ENCODE data around the gene NPAS3. TPM values are rescaled to one million over a fixed set of nuclear protein-coding genes. Genes with fewer than 3 reads are reported as not detected.

Gene NPAS3
- polyA plus RNA-seq, 2 of the 4 experiments (the other 2 are of a cell fraction) = not detected

- H3K4me3 ChIP-seq = no peak overlapping the region
- ChIA-PET POLR2A (no interaction called here), CTCF (interaction anchor here (0.7 kb wide), 1 partner anchor 9 kb away, joined by 3 read pairs; no protein-coding TSS in a partner anchor)
- no peak for DNase-seq (ENCODE audit: low read depth in 1 of 2, low spot score in 1 of 2)
- no peak overlapping the region for H3K27ac ChIP-seq
- no peak overlapping the region for H3K4me2 ChIP-seq
- no peak for TF ChIP-seq TFCP2L1 (CRISPR knock-in tag; IDR thresholded peaks at IDR 0.05)
- no peak for TF ChIP-seq FOSL2 (IDR thresholded peaks at IDR 0.05)
- no peak for TF ChIP-seq FOSL2 (CRISPR knock-in tag; IDR thresholded peaks at IDR 0.05)
- no peak for TF ChIP-seq POLR2AphosphoS2 (conservative IDR thresholded peaks at IDR 0.05; ENCODE audit: low read length)
- no peak for TF ChIP-seq EHF (CRISPR knock-in tag; IDR thresholded peaks at IDR 0.05)
- no peak for TF ChIP-seq MAFK (IDR thresholded peaks at IDR 0.05; ENCODE audit: partially characterized antibody)
- TF ChIP-seq, protein P1, sequence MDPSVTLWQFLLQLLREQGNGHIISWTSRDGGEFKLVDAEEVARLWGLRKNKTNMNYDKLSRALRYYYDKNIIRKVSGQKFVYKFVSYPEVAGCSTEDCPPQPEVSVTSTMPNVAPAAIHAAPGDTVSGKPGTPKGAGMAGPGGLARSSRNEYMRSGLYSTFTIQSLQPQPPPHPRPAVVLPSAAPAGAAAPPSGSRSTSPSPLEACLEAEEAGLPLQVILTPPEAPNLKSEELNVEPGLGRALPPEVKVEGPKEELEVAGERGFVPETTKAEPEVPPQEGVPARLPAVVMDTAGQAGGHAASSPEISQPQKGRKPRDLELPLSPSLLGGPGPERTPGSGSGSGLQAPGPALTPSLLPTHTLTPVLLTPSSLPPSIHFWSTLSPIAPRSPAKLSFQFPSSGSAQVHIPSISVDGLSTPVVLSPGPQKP (IDR thresholded peaks at IDR 0.05; ENCODE audit: low read depth, low read length) = no peak
- TF ChIP-seq RNF2 (IDR thresholded peaks at IDR 0.05; ENCODE audit: borderline replicate concordance, low read depth) = no peak
- no peak for TF ChIP-seq JUN (IDR thresholded peaks at IDR 0.05)
- TF ChIP-seq CHD2 (IDR thresholded peaks at IDR 0.05; ENCODE audit: low read length, partially characterized antibody) = no peak
- no peak for TF ChIP-seq HOXA7 (CRISPR knock-in tag; IDR thresholded peaks at IDR 0.05)
- TF ChIP-seq MAZ (IDR thresholded peaks at IDR 0.05; ENCODE audit: borderline replicate concordance, low read depth, low read length) = no peak
- no peak for TF ChIP-seq ZSCAN20 (CRISPR knock-in tag; IDR thresholded peaks at IDR 0.05)
- TF ChIP-seq, protein P2, sequence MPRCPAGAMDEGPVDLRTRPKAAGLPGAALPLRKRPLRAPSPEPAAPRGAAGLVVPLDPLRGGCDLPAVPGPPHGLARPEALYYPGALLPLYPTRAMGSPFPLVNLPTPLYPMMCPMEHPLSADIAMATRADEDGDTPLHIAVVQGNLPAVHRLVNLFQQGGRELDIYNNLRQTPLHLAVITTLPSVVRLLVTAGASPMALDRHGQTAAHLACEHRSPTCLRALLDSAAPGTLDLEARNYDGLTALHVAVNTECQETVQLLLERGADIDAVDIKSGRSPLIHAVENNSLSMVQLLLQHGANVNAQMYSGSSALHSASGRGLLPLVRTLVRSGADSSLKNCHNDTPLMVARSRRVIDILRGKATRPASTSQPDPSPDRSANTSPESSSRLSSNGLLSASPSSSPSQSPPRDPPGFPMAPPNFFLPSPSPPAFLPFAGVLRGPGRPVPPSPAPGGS (IDR thresholded peaks at IDR 0.05) = no peak
- TF ChIP-seq KDM5A (IDR thresholded peaks at IDR 0.05) = no peak
- TF ChIP-seq POLR2A (IDR thresholded peaks at IDR 0.05; ENCODE audit: low read length) = no peak
- no peak for TF ChIP-seq ZNF302 (CRISPR knock-in tag; IDR thresholded peaks at IDR 0.05)
- TF ChIP-seq, protein P3, sequence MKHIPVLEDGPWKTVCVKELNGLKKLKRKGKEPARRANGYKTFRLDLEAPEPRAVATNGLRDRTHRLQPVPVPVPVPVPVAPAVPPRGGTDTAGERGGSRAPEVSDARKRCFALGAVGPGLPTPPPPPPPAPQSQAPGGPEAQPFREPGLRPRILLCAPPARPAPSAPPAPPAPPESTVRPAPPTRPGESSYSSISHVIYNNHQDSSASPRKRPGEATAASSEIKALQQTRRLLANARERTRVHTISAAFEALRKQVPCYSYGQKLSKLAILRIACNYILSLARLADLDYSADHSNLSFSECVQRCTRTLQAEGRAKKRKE (CRISPR knock-in tag; IDR thresholded peaks at IDR 0.05; ENCODE audit: low read depth) = no peak
- no peak for TF ChIP-seq HOXB13 (CRISPR knock-in tag; IDR thresholded peaks at IDR 0.05; ENCODE audit: low read depth)
- no peak for TF ChIP-seq HDAC2 (IDR thresholded peaks at IDR 0.05)
- FAIRE-seq = no peak
- no peak for ATAC-seq
- no peaks in the 10 kb centered on the region for H3K9me3 ChIP-seq
- WGBS (ENCODE audit: missing lambda C conversion rate) = 31% methylated on average over 4 of the region's 4 CpGs
- no peaks in the 10 kb centered on the region for H3K4me1 ChIP-seq
Observed at GRCh38 chr14:33682760-33683159, 744.1 kb downstream of the NPAS3 start.

GRCh38 chr14:33685026-33685425 is 746.3 kb downstream of the NPAS3 start:
- Histone ChIP-seq H3K4me2 (no peak overlapping the region), H3K4me3 (no peak overlapping the region), H3K9me3 (no peaks in the 10 kb centered on the region), H3K27ac (no peak overlapping the region), H3K4me1 (no peaks in the 10 kb centered on the region)
- ChIA-PET POLR2A (no interaction called here), CTCF (interaction anchor here (1.4 to 1.5 kb wide), 2 partner anchors 9 to 108 kb away, joined by 5 to 6 read pairs; no protein-coding TSS in a partner anchor)
- no peak for ATAC-seq
- 30% methylated on average over 9 of the region's 9 CpGs for WGBS (ENCODE audit: missing lambda C conversion rate)
- no peak for DNase-seq (ENCODE audit: low read depth in 1 of 2, low spot score in 1 of 2)
- TF ChIP-seq, protein P1 (IDR thresholded peaks at IDR 0.05; ENCODE audit: low read depth, low read length) = no peak
- TF ChIP-seq CEBPB (IDR thresholded peaks at IDR 0.05) (no peak), CBX8 (IDR thresholded peaks at IDR 0.05) (no peak), KDM5A (IDR thresholded peaks at IDR 0.05) (no peak)
- FAIRE-seq = no peak

Data from A549 (cell line).